Neural progenitor cell (in vitro differentiated cells): Measurements from ENCODE around the gene CD2AP. TPM values are rescaled to one million over a fixed set of nuclear protein-coding genes. Genes with fewer than 3 reads are reported as not detected.

Experiments used
- DNase-seq: peaks from one replicate; pipeline ENCODE4 v3.0.0-alpha.2; 2016; ENCODE audit warnings: low spot score
- H2AFZ ChIP-seq: fragments of 200-600 bp; sonication (generic); replicated peaks from 2 replicates; pipeline ENCODE4 v1.6.1; 2016; ENCODE audit warnings: antibody characterized with exemption
- H3F3A ChIP-seq: fragments of 200-600 bp; sonication (generic); 2 replicates; pipeline ENCODE4 v1.6.1; 2016; ENCODE audit warnings: antibody characterized with exemption, low read depth
- H3K27ac ChIP-seq: fragments of 200-600 bp; sonication (generic); 2 replicates; pipeline ENCODE4 v1.5.1; 2016; ENCODE audit warnings: mild to moderate bottlenecking
- H3K27me3 ChIP-seq: fragments of 200-600 bp; sonication (generic); 2 replicates; pipeline ENCODE4 v1.6.1; 2016; ENCODE audit warnings: mild to moderate bottlenecking, moderate library complexity
- H3K36me3 ChIP-seq: fragments of 200-600 bp; sonication (generic); 2 replicates; pipeline ENCODE4 v1.5.1; 2016
- H3K4me1 ChIP-seq: fragments of 200-600 bp; sonication (generic); 2 replicates; pipeline ENCODE4 v1.6.1; 2016; ENCODE audit warnings: mixed run types
- H3K4me2 ChIP-seq: fragments of 200-600 bp; sonication (generic); 2 replicates; pipeline ENCODE4 v1.6.1; 2016
- H3K4me3 ChIP-seq: fragments of 200-600 bp; sonication (generic); 2 replicates; pipeline ENCODE4 v1.5.1; 2016
- H3K79me2 ChIP-seq: fragments of 200-600 bp; sonication (generic); 2 replicates; pipeline ENCODE4 v1.6.1; 2016; ENCODE audit warnings: low read depth
- H3K9ac ChIP-seq: fragments of 200-600 bp; sonication (generic); 2 replicates; pipeline ENCODE4 v1.6.1; 2016
- H3K9me3 ChIP-seq: fragments of 200-600 bp; sonication (generic); 2 replicates; pipeline ENCODE4 v1.5.1; 2016; ENCODE audit warnings: low read depth
- H4K20me1 ChIP-seq: fragments of 200-600 bp; sonication (generic); 2 replicates; pipeline ENCODE4 v1.6.1; 2016; ENCODE audit warnings: low read depth
- H3K27ac Mint-ChIP-seq: 3 replicates; pipeline ENCODE4 v1.8.0; 2021; ENCODE audit warnings: mixed read lengths
- H3K27me3 Mint-ChIP-seq: 2 replicates; pipeline ENCODE4 v1.8.0; 2022; ENCODE audit warnings: low read depth, mild to moderate bottlenecking, inconsistent platforms, moderate library complexity, mixed read lengths; ENCODE audit not compliant: insufficient read depth
- H3K36me3 Mint-ChIP-seq: 3 replicates; pipeline ENCODE4 v1.8.0; 2021; ENCODE audit warnings: mixed read lengths
- H3K4me1 Mint-ChIP-seq: 3 replicates; pipeline ENCODE4 v1.8.0; 2021; ENCODE audit warnings: mixed read lengths
- H3K4me3 Mint-ChIP-seq: 3 replicates; pipeline ENCODE4 v1.8.0; 2021; ENCODE audit warnings: mild to moderate bottlenecking, moderate library complexity, mixed read lengths
- H3K9me3 Mint-ChIP-seq: 3 replicates; pipeline ENCODE4 v1.8.0; 2020; ENCODE audit warnings: mixed read lengths
- EZH2 ChIP-seq: fragments of 200-600 bp; sonication (generic); IDR thresholded peaks from 2 replicates; pipeline ENCODE4 v1.6.1; 2017; ENCODE audit warnings: antibody characterized with exemption, mild to moderate bottlenecking, moderate library complexity
- EZH2phosphoT487 ChIP-seq: fragments of 200-600 bp; sonication (generic); IDR thresholded peaks from 2 replicates; pipeline ENCODE4 v1.6.1; 2017; ENCODE audit warnings: antibody characterized with exemption
- total RNA-seq: library from RNA; depleted of rRNA; stranded (reverse); fragments of >200 nt; gene quantifications from 2 replicates; pipeline ENCODE4 v1.2.3, GENCODE V29; 2015; ENCODE audit warnings: low replicate concordance
- TF ChIP-seq, protein P1 (sequence below): fragments of 200-600 bp; sonication (generic); IDR thresholded peaks from 2 replicates; pipeline ENCODE4 v1.5.1; 2017; ENCODE audit warnings: antibody characterized with exemption, mild to moderate bottlenecking

Gene CD2AP
- total RNA-seq, 1 donor from 2014 or later, result 55.3 TPM

DNA sequence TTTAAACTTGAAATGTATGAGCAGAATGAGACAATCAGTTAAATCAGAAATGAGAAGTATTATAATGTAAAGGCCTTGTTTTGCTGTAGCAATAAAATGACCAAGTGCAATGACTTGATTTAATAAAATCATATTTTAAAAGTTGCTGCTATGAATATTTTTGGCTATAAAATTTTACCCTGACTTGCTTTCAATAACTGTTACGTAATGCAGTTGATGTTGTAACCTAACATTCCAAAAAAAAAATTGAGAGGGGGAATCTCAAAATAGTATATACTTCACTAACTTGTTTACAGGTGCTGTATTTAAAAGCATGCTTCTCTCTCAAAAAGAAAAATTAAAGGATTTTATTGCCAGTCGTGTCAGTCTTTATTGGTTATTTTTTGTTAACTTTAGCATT, 149.2 kb downstream of the CD2AP start:
- no peaks in the 10 kb centered on the region for H4K20me1 ChIP-seq
- Mint-ChIP-seq H3K9me3 (peaks cover 5% of the 10 kb centered on the region), H3K27me3 (peaks cover 6% of the 10 kb centered on the region), H3K4me3 (no peak overlapping the region), H3K27ac (no peak overlapping the region), H3K36me3 (peaks cover 10% of the 10 kb centered on the region), H3K4me1 (no peaks in the 10 kb centered on the region)
- H3K4me3 ChIP-seq, result no peak overlapping the region
- H2AFZ ChIP-seq, result no peak overlapping the region
- no peaks in the 10 kb centered on the region for H3K79me2 ChIP-seq
- no peaks in the 10 kb centered on the region for H3K4me1 ChIP-seq
- H3K27me3 ChIP-seq, result no peaks in the 10 kb centered on the region
- no peak for DNase-seq
- no peaks in the 10 kb centered on the region for H3K9me3 ChIP-seq
- no peak overlapping the region for H3K9ac ChIP-seq
- H3F3A ChIP-seq, result peaks cover 14% of the 10 kb centered on the region
- no peak overlapping the region for H3K27ac ChIP-seq
- no peak for TF ChIP-seq EZH2
- TF ChIP-seq EZH2phosphoT487, result no peak
- TF ChIP-seq, protein P1, sequence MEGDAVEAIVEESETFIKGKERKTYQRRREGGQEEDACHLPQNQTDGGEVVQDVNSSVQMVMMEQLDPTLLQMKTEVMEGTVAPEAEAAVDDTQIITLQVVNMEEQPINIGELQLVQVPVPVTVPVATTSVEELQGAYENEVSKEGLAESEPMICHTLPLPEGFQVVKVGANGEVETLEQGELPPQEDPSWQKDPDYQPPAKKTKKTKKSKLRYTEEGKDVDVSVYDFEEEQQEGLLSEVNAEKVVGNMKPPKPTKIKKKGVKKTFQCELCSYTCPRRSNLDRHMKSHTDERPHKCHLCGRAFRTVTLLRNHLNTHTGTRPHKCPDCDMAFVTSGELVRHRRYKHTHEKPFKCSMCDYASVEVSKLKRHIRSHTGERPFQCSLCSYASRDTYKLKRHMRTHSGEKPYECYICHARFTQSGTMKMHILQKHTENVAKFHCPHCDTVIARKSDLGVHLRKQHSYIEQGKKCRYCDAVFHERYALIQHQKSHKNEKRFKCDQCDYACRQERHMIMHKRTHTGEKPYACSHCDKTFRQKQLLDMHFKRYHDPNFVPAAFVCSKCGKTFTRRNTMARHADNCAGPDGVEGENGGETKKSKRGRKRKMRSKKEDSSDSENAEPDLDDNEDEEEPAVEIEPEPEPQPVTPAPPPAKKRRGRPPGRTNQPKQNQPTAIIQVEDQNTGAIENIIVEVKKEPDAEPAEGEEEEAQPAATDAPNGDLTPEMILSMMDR, result no peak
- no peak overlapping the region for H3K4me2 ChIP-seq
- H3K36me3 ChIP-seq, result no peaks in the 10 kb centered on the region

DNA sequence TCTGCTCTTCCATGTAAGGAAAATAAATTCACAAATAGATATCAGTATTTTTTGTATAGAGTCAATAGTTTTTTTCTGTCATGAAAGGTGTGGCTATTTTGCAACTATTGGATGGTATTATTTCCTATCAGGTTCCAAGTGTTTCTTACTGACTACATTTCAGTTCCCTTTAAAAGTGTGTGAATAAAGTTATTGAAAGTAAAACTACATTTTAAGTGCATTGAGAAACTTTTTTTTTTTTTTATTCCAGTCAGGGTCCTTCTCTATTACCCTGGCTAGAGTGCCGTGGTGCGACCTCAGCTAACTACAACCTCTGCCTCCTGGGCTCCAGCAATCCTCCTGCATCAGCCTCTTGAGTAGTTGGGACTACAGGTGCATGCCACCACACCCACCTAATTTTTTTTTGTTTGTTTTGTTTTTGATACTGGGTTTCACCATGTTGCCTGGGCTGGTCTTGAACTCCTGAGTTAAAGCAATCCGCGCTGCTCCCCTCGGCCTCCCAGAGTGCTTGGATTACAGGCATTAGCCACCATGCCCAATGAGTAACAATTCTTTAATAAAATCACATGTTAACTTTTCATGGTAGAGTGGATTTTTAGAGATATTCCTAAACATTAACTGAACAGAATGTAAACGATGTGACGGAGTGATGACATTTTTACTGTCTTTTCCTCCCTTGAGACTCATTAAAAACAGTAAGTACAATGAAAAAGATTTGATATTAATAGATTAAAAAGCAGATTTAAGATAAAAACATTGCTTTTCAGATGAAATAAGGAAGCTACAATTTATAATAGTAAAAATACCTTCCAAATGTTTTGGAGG, 151.1 kb downstream of the CD2AP start:
- Histone ChIP-seq H3K79me2 (no peaks in the 10 kb centered on the region), H3K4me2 (no peak overlapping the region), H3K4me1 (peaks cover 5% of the 10 kb centered on the region), H3K36me3 (no peaks in the 10 kb centered on the region), H3F3A (peaks cover 15% of the 10 kb centered on the region), H3K4me3 (no peak overlapping the region), H3K9me3 (no peaks in the 10 kb centered on the region), H3K27me3 (no peaks in the 10 kb centered on the region), H2AFZ (no peak overlapping the region), H4K20me1 (no peaks in the 10 kb centered on the region), H3K9ac (no peak overlapping the region), H3K27ac (peak overlapping the region; percentile 7)
- H3K4me1 Mint-ChIP-seq, result peaks cover 6% of the 10 kb centered on the region
- no peaks in the 10 kb centered on the region for H3K36me3 Mint-ChIP-seq
- H3K27me3 Mint-ChIP-seq, result peaks cover 2% of the 10 kb centered on the region
- H3K27ac Mint-ChIP-seq, result no peak overlapping the region
- H3K9me3 Mint-ChIP-seq, result no peaks in the 10 kb centered on the region
- TF ChIP-seq, protein P1, result no peak
- TF ChIP-seq EZH2phosphoT487 (no peak), EZH2 (no peak)
- DNase-seq, result no peak
- H3K4me3 Mint-ChIP-seq, result no peak overlapping the region

DNA sequence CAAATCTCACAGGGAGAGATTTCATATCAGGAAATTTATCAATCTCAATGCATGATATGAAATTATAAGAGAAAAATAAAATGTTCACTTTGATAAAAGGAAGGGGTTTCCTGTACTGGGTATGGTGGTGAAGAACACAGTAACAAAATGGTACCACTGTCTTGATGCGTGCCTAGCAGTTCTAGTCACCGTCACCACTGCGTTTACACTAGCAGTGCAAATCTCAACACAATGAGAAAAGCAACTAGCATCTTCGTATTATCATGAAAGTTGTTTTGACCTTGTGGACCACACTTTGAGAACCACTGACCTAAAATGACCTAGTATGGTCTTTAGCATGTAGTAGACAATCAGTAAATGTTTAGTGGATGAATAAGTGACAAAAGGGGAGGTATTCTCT, 152.4 kb downstream of the CD2AP start:
- Histone ChIP-seq H3K9ac (no peak overlapping the region), H3K4me1 (peaks cover 10% of the 10 kb centered on the region), H3K79me2 (no peaks in the 10 kb centered on the region), H3K27ac (no peak overlapping the region), H3K27me3 (no peaks in the 10 kb centered on the region), H2AFZ (no peak overlapping the region), H3K9me3 (no peaks in the 10 kb centered on the region), H3K36me3 (no peaks in the 10 kb centered on the region), H3K4me2 (no peak overlapping the region), H4K20me1 (no peaks in the 10 kb centered on the region), H3K4me3 (no peak overlapping the region), H3F3A (peaks cover 22% of the 10 kb centered on the region)
- TF ChIP-seq, protein P1, result no peak
- no peak for TF ChIP-seq EZH2
- no peak for TF ChIP-seq EZH2phosphoT487
- H3K4me3 Mint-ChIP-seq, result no peak overlapping the region
- no peaks in the 10 kb centered on the region for H3K9me3 Mint-ChIP-seq
- H3K27me3 Mint-ChIP-seq, result peaks cover 2% of the 10 kb centered on the region
- no peak overlapping the region for H3K27ac Mint-ChIP-seq
- H3K4me1 Mint-ChIP-seq, result peaks cover 17% of the 10 kb centered on the region
- no peaks in the 10 kb centered on the region for H3K36me3 Mint-ChIP-seq
- DNase-seq, result no peak
